Measurements from ENCODE around the gene NPTN. TPM values are rescaled to one million over a fixed set of nuclear protein-coding genes. Genes with fewer than 3 reads are reported as not detected.

The NPTN gene
- total and polyA plus RNA-seq, 9 of the 15 experiments (the other 6 are each of a cell fraction or from before 2014, with no cell fraction given): 9.6 to 48.5 (median 21.7) TPM

- TF ChIP-seq ZNF512 (tag; IDR thresholded peaks at IDR 0.05) (no peak; the same call in 1 of the 2 replicates), CCNT2 (IDR thresholded peaks at IDR 0.05; ENCODE audit: borderline replicate concordance, extremely low read depth, insufficient read length, low read depth, low read length) (peak; percentile 48), SRSF9 (IDR thresholded peaks at IDR 0.05; ENCODE audit: borderline replicate concordance, low read depth, low read length) (no peak), BHLHE40 (IDR thresholded peaks at IDR 0.05; ENCODE audit: low read length) (peak; percentile 98), ZNF174 (CRISPR knock-in tag; IDR thresholded peaks at IDR 0.05) (no peak), CREM (IDR thresholded peaks at IDR 0.05; ENCODE audit: low read depth) (peak; percentile 40; the same call in 1 of the 2 replicates), USF2 (CRISPR knock-in tag; IDR thresholded peaks at IDR 0.05) (peak; percentile 100), ATF3 (IDR thresholded peaks at IDR 0.05) (no peak; the same call in 1 of the 2 replicates), ATF3 (CRISPR knock-in tag; conservative IDR thresholded peaks at IDR 0.05) (no peak), GABPB1 (CRISPR knock-in tag; IDR thresholded peaks at IDR 0.05) (no peak; the same call in 1 of the 2 replicates), HDAC1 (IDR thresholded peaks at IDR 0.05) (peak in 1 of 2 experiments; percentile 35; a peak in 1 of 4 replicates), MAZ (CRISPR knock-in tag; conservative IDR thresholded peaks at IDR 0.05 in 1 of 2, IDR thresholded peaks at IDR 0.05 in 1 of 2) (peak; percentile 42 to 94; a peak in 2 of 4 replicates), NBN (IDR thresholded peaks at IDR 0.05; ENCODE audit: low read depth) (0 out of 2 replicates have a peak, but pooled peaks have one; percentile 41), JUNB (CRISPR knock-in tag; conservative IDR thresholded peaks at IDR 0.05) (0 out of 2 replicates have a peak, but pooled peaks have one; percentile 2), HNRNPK (IDR thresholded peaks at IDR 0.05; ENCODE audit: low read depth, low read length, poor library complexity, severe bottlenecking) (peak; percentile 96), TSC22D4 (tag; IDR thresholded peaks at IDR 0.05) (no peak)
- TF ChIP-seq, protein P1, sequence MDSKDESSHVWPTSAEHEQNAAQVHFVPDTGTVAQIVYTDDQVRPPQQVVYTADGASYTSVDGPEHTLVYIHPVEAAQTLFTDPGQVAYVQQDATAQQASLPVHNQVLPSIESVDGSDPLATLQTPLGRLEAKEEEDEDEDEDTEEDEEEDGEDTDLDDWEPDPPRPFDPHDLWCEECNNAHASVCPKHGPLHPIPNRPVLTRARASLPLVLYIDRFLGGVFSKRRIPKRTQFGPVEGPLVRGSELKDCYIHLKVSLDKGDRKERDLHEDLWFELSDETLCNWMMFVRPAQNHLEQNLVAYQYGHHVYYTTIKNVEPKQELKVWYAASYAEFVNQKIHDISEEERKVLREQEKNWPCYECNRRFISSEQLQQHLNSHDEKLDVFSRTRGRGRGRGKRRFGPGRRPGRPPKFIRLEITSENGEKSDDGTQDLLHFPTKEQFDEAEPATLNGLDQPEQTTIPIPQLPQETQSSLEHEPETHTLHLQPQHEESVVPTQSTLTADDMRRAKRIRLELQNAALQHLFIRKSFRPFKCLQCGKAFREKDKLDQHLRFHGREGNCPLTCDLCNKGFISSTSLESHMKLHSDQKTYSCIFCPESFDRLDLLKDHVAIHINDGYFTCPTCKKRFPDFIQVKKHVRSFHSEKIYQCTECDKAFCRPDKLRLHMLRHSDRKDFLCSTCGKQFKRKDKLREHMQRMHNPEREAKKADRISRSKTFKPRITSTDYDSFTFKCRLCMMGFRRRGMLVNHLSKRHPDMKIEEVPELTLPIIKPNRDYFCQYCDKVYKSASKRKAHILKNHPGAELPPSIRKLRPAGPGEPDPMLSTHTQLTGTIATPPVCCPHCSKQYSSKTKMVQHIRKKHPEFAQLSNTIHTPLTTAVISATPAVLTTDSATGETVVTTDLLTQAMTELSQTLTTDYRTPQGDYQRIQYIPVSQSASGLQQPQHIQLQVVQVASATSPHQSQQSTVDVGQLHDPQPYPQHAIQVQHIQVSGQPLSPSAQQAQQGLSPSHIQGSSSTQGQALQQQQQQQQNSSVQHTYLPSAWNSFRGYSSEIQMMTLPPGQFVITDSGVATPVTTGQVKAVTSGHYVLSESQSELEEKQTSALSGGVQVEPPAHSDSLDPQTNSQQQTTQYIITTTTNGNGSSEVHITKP (IDR thresholded peaks at IDR 0.05; ENCODE audit: partially characterized antibody): peak; percentile 15
These were observed at the start of gene NPTN (continued) for GRCh38 chr15:73633111-73633990.
